Ovary (tissue), 9 donors: ENCODE measurements around the gene ELAC2. TPM values are rescaled to one million over a fixed set of nuclear protein-coding genes. Genes with fewer than 3 reads are reported as not detected.

ENCODE experiments used
- DNase-seq, 5 donors: peaks; one replicate each; pipeline ENCODE4 v3.0.0-alpha.2; 2019 to 2020
- H3K27ac ChIP-seq, 2 donors: fragments of 200-600 bp; one replicate each; pipeline versions ENCODE4 v1.5.1 to v1.8.0; 2019 to 2022
- H3K27me3 ChIP-seq: fragments of 200-600 bp; one replicate; pipeline ENCODE4 v1.8.0; 2022
- H3K36me3 ChIP-seq: fragments of 200-600 bp; sonication (generic); one replicate; pipeline ENCODE4 v1.5.1; 2019
- H3K4me1 ChIP-seq: one replicate; pipeline ENCODE4 v1.8.1; 2013; ENCODE audit warnings: mild to moderate bottlenecking, moderate library complexity; ENCODE audit not compliant: insufficient read depth
- H3K4me3 ChIP-seq: fragments of 200-600 bp; sonication (generic); one replicate; pipeline ENCODE4 v1.5.1; 2017
- H3K9me3 ChIP-seq, 2 donors: fragments of 200-600 bp in 1 of 2; sonication (generic) in 1 of 2; one replicate each; pipeline versions ENCODE4 v1.5.1 to v1.8.1; 2013 to 2019; ENCODE audit warnings: mild to moderate bottlenecking in 1 of 2, moderate library complexity in 1 of 2
- EP300 ChIP-seq: sonication (generic); formaldehyde crosslinking; IDR thresholded peaks from one replicate; pipeline ENCODE4 v1.6.1; 2017; ENCODE audit warnings: antibody characterized with exemption
- POLR2A ChIP-seq: fragments of 450-650 bp; IDR thresholded peaks from one replicate; pipeline ENCODE4 v1.6.1; 2017; ENCODE audit warnings: antibody characterized with exemption, mild to moderate bottlenecking, moderate library complexity
- WGBS, 3 donors: extraction: QIAGEN DNeasy Blood & Tissue Kit in 1 of 3; methylation state at CpG; one replicate each; pipeline versions ENCODE4 v1.1.5 to v1.1.7; 2013 to 2017; 5-methylcytosine and 5-hydroxymethylcytosine counted together
- intact Hi-C, 4 donors: fragments of 100-400 bp; cut with DNase I; formaldehyde crosslinking; loops; one replicate each; pipeline versions ENCODE4 v1.11.0 to v1.15.1; 2022 to 2023
- polyA plus RNA-seq, 2 donors: library from polyadenylated mRNA; stranded (reverse); fragments of 200-250 nt in 1 of 2; fragments of 350-450 nt in 1 of 2; fragmentation: Illumina TruSeq in 1 of 2; extraction: RNeasy Lipid Tissue Mini Kit (QIAGEN cat#74804) in 1 of 2; gene quantifications; one replicate each; pipeline ENCODE4 v1.2.3, GENCODE V29; 2013 to 2014
- total RNA-seq, 7 donors: library from RNA; depleted of rRNA in 2 of 7; stranded (reverse); fragments of >200 nt in 2 of 7; fragmentation: NEBNext Ultra II Directional in 3 of 7; extraction: Animal tissue kit (Norgen Biotek cat#: 25700) in 3 of 7; gene quantifications; one replicate each; pipeline versions ENCODE4 v1.1.0 to v1.2.4, GENCODE V29; 2016 to 2023
- TF ChIP-seq, protein P1 (sequence below), 3 donors: fragments of 450-650 bp in 2 of 3; fragments of 200-600 bp in 1 of 3; IDR thresholded peaks; one replicate each; pipeline versions ENCODE4 v1.5.1 to v1.8.0; 2016 to 2022; ENCODE audit warnings: antibody characterized with exemption in 3 of 3, mild to moderate bottlenecking in 1 of 3
- donor health status: DM: no; HTN: no; CAD: no; lungs with moderate emphysema.
- donor health status: DM: no; HTN: no; CAD: no.
- donor health status: Bipolar disorder and iron deficiency.
- donor health status: DM: yes; HTN: yes; CAD: no.
- donor health status: DM: no; HTN: no; CAD: no.
- donor health status: DM: yes; HTN: yes; CAD: no.

Gene ELAC2
- total and polyA plus RNA-seq, 9 donors, result 24.5 to 83.2 (median 38.4) TPM

- 74 to 81% (median 78%) methylated on average over 13 of the region's 13 CpGs for WGBS, 3 donors
- no peaks in the 10 kb centered on the region for H3K36me3 ChIP-seq
- TF ChIP-seq EP300 (no peak), POLR2A (no peak)
- TF ChIP-seq, protein P1, sequence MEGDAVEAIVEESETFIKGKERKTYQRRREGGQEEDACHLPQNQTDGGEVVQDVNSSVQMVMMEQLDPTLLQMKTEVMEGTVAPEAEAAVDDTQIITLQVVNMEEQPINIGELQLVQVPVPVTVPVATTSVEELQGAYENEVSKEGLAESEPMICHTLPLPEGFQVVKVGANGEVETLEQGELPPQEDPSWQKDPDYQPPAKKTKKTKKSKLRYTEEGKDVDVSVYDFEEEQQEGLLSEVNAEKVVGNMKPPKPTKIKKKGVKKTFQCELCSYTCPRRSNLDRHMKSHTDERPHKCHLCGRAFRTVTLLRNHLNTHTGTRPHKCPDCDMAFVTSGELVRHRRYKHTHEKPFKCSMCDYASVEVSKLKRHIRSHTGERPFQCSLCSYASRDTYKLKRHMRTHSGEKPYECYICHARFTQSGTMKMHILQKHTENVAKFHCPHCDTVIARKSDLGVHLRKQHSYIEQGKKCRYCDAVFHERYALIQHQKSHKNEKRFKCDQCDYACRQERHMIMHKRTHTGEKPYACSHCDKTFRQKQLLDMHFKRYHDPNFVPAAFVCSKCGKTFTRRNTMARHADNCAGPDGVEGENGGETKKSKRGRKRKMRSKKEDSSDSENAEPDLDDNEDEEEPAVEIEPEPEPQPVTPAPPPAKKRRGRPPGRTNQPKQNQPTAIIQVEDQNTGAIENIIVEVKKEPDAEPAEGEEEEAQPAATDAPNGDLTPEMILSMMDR (IDR thresholded peaks at IDR 0.05), result no peak
Measured at GRCh38 chr17:12977008-12977751, 40.6 kb downstream of the ELAC2 start.

GRCh38 chr17:12974005-12974531 lies 43.8 kb downstream of the ELAC2 start:
- Histone ChIP-seq H3K27ac (no peak overlapping the region), H3K4me3 (peak overlapping the region; percentile 26), H3K27me3 (no peaks in the 10 kb centered on the region), H3K36me3 (no peaks in the 10 kb centered on the region), H3K9me3 (no peaks in the 10 kb centered on the region), H3K4me1 (peaks cover 6% of the 10 kb centered on the region)
- TF ChIP-seq EP300 (no peak), POLR2A (no peak)
- DNase-seq, result peak in 2 of 5 donors; percentile 36 to 51
- intact Hi-C loops, result no loop called here
- WGBS, 3 donors, result 1% methylated on average over 27 to 40 of the region's 40 CpGs

More at GRCh38 chr17:12977008-12977751, 40.6 kb downstream of the ELAC2 start:
- no peaks in the 10 kb centered on the region for H3K27me3 ChIP-seq
- H3K4me3 ChIP-seq, result no peak overlapping the region
- DNase-seq, result no peak
- H3K4me1 ChIP-seq, result peaks cover 6% of the 10 kb centered on the region
- H3K27ac ChIP-seq, result no peak overlapping the region
- intact Hi-C loops, result no loop called here
- H3K9me3 ChIP-seq, result no peaks in the 10 kb centered on the region

DNA sequence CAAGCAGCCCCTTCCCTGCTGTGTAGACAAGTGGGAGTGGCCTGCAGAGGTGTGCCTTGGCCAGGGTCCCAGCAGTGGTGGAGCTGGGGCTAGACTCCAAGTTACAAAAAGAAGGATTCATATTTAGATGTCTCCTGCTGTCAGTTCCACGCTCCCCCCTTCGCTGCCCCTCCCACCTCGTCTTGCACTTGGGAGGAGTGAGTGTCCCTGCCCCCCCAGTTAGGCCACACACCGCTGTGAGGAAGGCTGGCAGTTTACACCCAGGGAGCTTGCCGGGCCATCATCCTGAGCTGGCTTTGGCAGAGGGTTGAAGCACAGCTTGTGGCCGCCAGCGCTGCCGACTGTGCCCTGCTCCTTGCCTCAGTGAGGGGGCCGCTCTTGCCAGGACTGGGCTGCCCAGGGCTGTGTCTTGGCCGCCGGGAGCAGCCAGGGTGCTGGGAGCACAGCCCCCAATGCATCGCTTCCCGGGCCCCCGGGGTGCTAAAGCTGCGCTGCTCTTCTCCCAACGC lies 44.3 kb downstream of the ELAC2 start:
- peaks cover 6% of the 10 kb centered on the region for H3K4me1 ChIP-seq
- TF ChIP-seq POLR2A (no peak), EP300 (no peak)
- TF ChIP-seq, protein P1 (IDR thresholded peaks at IDR 0.05), result no peak
- 6 to 8% (median 6%) methylated on average over 6 to 16 of the region's 16 CpGs for WGBS, 3 donors
- H3K27me3 ChIP-seq, result no peaks in the 10 kb centered on the region
- H3K4me3 ChIP-seq, result peak overlapping the region; percentile 26
- H3K9me3 ChIP-seq, result no peaks in the 10 kb centered on the region
- peak in 1 of 5 donors; percentile 29 for DNase-seq
- no peaks in the 10 kb centered on the region for H3K36me3 ChIP-seq
- no peak overlapping the region for H3K27ac ChIP-seq
- intact Hi-C loops, result no loop called here

DNA sequence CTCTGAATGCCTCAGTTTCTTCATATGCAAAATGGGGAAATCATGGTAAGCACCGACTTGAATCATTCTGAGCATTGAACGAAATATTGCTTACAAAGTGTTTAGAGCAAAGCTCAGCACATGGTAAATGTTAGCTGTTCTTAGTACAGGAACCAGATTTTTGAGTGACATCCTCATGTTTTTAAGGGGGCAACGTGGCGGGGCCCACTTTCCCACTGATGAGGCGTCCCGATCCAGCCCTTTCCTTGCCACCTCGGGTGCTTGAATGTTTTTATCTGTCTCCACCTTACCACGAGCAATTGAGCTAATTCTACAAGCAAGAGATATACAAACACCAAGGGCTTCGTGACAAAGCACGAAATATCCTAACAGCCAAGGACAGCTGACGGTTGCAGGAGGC lies 49.9 kb downstream of the ELAC2 start:
- intact Hi-C loops, result no loop called here
- Histone ChIP-seq H3K4me3 (no peak overlapping the region), H3K4me1 (no peaks in the 10 kb centered on the region), H3K9me3 (no peaks in the 10 kb centered on the region), H3K27me3 (no peaks in the 10 kb centered on the region), H3K36me3 (no peaks in the 10 kb centered on the region), H3K27ac (no peak overlapping the region)
- DNase-seq, result no peak
- TF ChIP-seq, protein P1 (IDR thresholded peaks at IDR 0.05), result no peak
- no peak for TF ChIP-seq EP300
- TF ChIP-seq POLR2A, result no peak
- 86 to 89% (median 87%) methylated on average over 11 of the region's 11 CpGs for WGBS, 3 donors

DNA sequence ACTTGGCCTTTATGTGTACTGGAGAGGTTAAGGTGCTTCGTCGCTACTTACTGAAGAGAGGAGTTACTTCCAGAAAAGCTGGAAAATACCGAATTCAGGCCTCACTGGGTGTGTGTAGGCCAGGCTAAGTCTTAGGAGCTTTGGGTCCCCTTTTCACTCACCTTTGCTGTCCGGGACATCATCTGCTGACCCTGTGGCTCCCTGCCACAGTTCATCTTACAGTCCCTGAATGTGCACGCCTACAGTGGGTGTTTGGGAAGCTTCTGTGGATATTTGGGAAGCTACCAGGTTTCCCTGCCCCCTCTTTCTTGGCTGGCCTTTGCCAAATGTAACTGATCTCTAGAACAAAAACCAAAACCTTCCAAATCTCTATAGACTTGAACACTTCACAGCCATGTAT lies 51.4 kb downstream of the ELAC2 start:
- no peak for DNase-seq
- Histone ChIP-seq H3K9me3 (no peaks in the 10 kb centered on the region), H3K36me3 (no peaks in the 10 kb centered on the region), H3K4me3 (no peak overlapping the region), H3K4me1 (no peaks in the 10 kb centered on the region), H3K27me3 (no peaks in the 10 kb centered on the region), H3K27ac (no peak overlapping the region)
- TF ChIP-seq, protein P1 (IDR thresholded peaks at IDR 0.05), result no peak
- no peak for TF ChIP-seq POLR2A
- WGBS, 3 donors, result 86 to 93% (median 89%) methylated on average over 5 of the region's 5 CpGs
- intact Hi-C loops, result no loop called here
